HG03378 (cell line): Measurements from ENCODE around the gene PARP12.

Source experiments
- ATAC-seq: cut with Tn5 transposase; IDR thresholded peaks from one replicate; pipeline ENCODE4 v1.9.1; 2021; ENCODE audit warnings: mild to moderate bottlenecking, moderate library complexity; ENCODE audit not compliant: unreplicated experiment

PARP12 gene

DNA sequence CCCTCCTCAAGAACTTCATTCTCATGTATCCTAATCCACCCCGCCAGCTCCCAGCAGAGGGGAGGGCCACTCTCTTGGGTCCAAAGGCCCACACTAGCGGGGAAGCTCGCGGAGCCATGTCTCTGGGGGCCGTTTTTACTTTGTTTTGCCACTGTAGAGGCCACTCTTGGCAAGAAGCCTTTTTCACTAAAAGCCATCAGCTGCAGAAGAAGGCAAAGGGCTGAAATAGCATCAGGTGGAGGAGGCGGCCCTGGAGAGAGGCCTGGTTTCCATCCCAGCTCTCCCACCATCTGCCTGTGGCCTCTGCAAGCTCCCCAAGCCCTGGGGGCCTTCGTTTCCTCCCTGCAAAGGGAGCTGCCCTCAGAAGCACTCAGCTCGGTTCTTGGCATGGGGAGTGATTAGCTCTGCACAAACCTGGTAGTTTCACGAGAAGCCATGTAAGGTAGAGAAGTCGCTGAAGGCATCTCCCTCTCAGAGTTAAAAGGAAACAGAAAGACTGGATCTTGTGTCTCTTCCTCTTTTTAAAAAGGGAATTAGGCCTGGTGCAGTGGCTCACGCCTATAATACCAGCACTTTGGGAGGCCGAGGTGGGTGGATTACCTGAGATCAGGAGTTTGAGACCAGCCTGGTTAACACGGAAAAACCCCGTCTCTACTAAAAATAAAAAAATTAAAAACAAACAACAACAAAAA, 70.3 kb downstream of the PARP12 start:
- no peak for ATAC-seq

DNA sequence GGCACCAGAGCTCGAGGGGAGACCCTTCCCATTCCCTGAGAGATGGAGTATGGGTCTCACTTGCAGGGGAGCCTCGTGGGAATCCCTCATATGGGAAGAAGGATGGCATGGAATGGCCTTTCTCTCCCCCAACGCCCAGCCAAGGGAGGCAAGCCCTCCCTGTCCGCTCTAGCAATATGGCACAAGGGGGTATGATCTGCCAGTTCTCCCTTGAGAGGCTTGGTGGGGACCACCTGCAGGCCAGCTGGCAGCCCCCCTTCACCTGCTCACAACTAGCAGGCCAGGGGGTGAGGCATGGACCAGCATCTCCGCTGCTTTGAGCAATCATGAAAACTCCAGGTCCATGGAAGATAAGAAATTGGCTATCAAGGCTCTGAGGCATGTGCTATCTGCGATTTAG, 70.8 kb downstream of the PARP12 start:
- ATAC-seq, result no peak

DNA sequence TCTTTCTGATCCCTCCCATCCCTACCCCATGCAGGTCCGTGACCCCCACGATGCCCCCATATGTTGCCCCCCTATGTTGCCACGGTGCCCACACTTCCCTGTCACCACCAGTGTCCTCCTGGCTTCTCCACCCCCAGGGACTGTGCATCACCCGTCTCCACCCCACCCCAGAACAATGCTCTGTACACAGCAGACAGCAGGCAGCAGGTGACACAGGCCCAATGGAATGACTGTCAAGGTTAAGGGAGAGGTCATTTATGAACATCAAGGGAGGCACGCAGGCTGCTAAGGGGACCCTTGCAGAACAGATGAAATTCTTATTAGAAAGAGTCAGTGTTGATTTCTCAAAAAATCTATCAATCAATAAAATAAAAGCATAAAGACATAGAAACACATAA, 71.5 kb downstream of the PARP12 start:
- ATAC-seq, result no peak

GRCh38 chr7:139990571-139991268, 72.0 kb downstream of the PARP12 start:
- no peak for ATAC-seq

DNA sequence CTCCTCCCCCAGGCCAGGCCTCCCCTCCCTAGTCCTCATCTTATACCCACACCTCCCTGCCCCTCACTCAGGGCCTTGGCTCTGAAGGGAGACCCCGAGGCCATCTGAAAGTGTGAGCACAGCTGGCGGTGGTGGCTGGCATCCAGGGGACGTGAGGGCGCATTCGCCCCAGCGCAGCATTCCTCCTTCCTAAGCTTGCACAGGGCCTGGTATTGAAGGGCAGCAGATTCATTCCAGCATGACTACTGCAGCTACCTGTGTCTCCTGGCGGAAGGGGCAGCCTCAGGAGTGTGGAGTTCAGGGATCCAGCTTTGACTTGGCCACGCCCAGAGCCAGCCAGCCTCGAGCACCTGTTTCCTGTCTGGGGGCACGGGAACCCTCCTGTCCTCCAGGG, 72.6 kb downstream of the PARP12 start:
- ATAC-seq, result no peak

- no peak for ATAC-seq
These were observed 73.2 kb downstream of the PARP12 start for GRCh38 chr7:139989366-139990141.

GRCh38 chr7:139987691-139988516, 74.8 kb downstream of the PARP12 start:
- ATAC-seq, result no peak

GRCh38 chr7:139985811-139986210, 76.9 kb downstream of the PARP12 start:
- ATAC-seq, result no peak

DNA sequence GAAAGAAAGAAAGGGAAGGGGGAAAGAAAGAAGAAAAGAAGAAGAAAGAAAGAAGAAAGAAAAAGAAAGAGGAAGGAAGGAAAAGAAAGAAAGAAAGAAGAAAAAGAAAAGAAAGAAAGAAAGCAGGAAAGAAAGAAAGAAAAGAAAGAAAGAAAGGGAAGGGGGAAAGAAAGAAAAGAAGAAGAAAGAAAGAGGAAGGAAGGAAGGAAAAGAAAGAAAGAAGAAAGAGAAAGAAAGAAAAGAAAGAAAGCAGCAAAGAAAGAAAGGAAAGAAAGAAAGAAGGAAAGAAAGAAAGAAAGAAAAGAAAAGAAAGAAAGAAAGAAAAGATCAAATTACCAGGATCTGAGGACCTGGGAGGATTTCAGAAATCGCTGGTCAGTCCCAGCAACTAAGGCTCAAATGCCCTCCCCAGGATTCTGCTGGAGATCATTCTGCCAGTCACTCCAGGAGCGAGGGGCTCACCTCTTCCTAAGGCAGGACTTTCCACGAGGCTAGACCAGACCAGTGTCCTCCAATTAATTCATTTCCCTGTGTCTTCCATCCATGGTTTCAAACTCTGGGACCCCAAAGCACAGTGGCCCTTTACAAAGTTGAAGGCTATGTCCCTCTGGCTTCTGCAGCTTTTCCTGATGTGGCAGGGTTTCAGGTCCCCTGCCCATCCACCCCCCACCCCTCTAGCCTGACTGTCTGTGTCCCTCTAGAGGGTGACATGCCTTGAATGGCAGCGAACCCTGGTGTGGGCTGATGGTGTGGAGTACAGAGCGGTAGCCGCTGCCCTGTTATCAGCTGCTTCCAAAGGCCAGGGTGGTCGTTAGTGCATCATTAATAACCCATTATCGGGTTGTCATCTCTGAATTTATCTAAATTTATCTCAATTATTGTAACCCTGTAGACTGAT, 77.9 kb downstream of the PARP12 start:
- ATAC-seq, result no peak

DNA sequence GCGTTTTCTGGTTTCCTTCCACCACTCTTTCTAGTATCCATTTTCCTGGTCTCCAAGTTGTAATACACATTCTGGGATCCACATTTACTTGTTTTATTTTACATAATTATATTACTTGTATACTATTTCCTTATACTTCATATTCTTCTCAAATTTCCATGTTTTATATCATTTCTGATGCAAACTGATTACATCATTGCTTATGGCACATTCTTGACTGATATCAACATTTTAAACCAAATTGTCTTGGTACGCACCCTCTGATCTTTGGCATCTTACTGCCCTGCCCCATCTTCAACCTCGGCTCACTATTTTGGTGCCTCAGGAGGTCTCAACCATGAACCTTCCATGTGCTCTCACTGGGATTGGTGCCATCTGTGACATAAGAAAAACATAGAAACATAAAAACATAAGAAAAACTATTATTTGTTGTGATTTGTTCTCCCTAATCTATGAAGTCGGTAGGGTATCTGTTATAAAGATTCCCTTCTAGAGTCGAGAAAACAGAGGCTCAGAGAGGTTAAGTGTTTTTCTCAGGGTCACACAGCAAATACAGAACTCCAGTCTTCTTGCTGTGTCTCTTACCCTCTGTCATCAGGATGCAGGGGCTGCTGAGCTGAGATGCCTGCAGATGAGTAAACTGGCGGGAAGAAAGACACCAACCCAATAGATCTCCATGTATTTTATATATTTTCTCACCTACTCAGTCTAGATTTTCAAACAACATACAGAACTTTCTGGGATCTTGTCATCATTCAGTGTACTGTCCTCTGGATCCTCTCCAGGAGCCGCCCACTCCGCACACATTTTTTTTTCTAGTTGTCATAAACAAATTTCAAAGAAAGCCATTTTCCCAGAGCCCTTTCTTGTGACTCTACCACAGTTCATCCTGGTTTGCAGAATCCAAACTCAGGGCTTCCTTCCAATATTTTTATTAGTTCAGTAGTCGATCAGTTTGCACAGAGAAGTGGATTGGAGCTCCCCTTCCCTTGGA, 79.5 kb downstream of the PARP12 start:
- no peak for ATAC-seq

GRCh38 chr7:139981511-139981895, 81.2 kb downstream of the PARP12 start:
- no peak for ATAC-seq

DNA sequence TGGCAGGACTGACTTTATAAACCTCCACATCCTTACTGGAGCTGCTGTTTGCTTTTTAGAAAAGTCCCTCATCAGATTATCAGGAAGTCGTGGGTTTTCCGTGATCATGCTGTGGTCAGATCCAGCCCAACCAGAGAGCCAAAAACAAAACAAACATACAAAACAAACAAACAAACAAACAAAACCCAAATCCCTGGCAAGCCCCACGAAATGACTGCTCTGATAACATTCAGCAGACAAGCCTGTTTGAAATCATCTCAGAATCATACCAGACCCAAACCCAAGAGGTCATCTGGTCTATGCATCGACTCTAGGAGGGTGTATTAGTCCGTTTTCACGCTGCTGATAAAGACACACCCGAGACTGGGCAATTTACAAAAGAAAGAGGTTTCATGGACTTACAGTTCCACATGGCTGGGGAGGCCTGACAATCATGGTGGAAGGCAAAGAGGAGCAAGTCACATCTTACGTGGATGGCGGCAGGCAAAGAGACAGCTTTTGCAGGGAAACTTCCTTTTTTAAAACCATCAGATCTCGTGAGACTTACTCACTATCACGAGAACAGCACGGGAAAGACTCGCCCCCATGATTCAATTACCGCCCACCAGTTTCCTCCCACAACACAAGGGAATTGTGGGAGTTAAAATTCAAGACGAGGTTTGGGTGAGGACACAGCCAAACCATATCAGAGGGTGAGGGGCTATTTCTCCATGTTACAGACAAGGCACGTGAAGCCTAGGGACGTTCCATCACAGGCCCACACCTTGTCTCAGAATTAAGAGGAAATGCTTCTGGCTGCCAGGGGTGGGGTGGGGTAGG, 85.7 kb downstream of the PARP12 start:
- ATAC-seq, result no peak

DNA sequence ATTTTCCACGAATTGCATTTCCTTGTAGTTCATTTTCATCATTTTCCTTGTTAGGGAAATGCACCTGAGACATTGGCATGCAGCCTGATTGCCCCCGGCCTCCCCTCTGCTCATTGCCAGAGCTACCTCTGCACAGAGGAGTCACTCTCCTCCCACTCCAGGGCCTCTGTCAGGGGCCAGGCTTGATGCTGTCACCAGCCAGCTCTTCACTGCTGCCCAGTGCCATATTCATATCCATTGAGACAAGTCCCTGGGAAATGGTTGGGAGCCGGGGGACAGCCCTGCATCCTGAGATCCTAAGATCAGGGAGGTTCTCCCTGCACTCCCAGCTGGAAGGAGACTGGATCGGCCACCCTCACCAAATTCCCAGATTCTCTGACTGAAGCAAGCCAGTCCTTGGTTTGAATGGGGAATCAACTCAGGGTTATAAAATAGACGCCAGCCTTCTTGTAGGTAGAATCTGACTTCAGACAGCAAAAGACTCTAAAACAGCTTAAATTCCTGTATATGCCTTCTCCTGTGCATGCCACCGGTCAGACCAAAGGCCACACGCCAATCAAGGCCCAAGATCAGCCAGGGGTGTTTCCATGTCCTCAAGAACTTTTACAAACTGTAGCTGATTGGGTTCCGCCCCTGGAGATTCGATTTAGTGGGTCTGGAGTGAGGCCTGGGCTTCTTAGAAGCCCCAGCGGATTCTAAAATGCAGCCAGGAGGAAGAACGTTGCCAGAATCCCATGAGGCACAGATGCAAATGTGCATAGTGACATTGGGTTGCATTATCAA, 86.5 kb downstream of the PARP12 start:
- no peak for ATAC-seq

DNA sequence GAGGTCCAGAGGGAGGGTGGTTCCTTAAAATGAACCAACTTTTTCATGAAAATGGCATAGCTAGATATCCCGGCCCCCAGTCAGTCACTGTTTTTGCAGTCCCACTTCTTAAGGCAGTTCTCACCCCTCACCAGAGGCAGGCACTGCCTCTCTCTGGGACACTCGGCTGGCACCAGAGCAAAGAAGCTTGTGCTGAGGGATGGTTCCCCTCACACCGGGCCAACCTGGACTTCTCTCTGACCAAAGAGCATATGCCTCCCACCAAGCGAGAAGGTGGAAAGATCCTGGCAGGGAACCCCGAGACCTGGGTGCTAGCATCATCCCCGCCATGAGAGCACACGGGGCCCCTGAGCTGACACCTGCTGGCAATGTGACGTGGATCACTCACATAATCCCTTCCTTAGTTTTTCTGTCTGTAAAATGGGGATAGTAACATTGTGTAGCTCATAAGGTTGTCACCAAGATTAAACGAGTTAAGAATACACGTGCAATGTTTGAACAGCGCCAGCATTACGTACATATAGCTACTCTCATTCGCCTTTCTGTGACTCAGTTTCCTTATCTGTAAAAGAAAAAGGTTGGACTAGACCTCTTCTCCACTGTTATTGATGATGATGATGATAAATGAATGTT, 88.5 kb downstream of the PARP12 start:
- no peak for ATAC-seq
